Measurements from ENCODE around the gene NCAPG2. TPM values are rescaled to one million over a fixed set of nuclear protein-coding genes. Genes with fewer than 3 reads are reported as not detected.

The NCAPG2 gene
- total RNA-seq, 1 experiment from 2014 or later, result 99.2 TPM

GRCh38 chr7:158704524-158705233 is at the start of gene NCAPG2 (continued):
- TF ChIP-seq E2F4 (CRISPR knock-in tag; IDR thresholded peaks at IDR 0.05; ENCODE audit: borderline replicate concordance, low read depth), result peak; percentile 97
- TF ChIP-seq IRF2 (CRISPR knock-in tag; IDR thresholded peaks at IDR 0.05; ENCODE audit: borderline replicate concordance, low read depth), result no peak
- no peak for TF ChIP-seq ZNF138 (CRISPR knock-in tag; conservative IDR thresholded peaks at IDR 0.05)
- no peak for TF ChIP-seq EMX1 (CRISPR knock-in tag; IDR thresholded peaks at IDR 0.05)
- TF ChIP-seq MAX (CRISPR knock-in tag; IDR thresholded peaks at IDR 0.05), result peak; percentile 68; the same call in 1 of the 2 replicates
- TF ChIP-seq ZNF232 (CRISPR knock-in tag; IDR thresholded peaks at IDR 0.05), result no peak
- no peak for TF ChIP-seq RORB (CRISPR knock-in tag; IDR thresholded peaks at IDR 0.05)
- TF ChIP-seq ZBTB43 (CRISPR knock-in tag; IDR thresholded peaks at IDR 0.05), result peak; percentile 68; the same call in 1 of the 2 replicates
- peak; percentile 82; the same call in 1 of the 2 replicates for TF ChIP-seq FOXP1 (CRISPR knock-in tag; IDR thresholded peaks at IDR 0.05; ENCODE audit: borderline replicate concordance)
- TF ChIP-seq MLX (CRISPR knock-in tag; IDR thresholded peaks at IDR 0.05), result no peak
- peak; percentile 75 for TF ChIP-seq CREM (CRISPR knock-in tag; IDR thresholded peaks at IDR 0.05)
- no peak for TF ChIP-seq FOXJ3 (CRISPR knock-in tag; IDR thresholded peaks at IDR 0.05; ENCODE audit: borderline replicate concordance)
- TF ChIP-seq ZNF532 (CRISPR knock-in tag; IDR thresholded peaks at IDR 0.05; ENCODE audit: borderline replicate concordance), result no peak
- 0 out of 2 replicates have a peak, but pooled peaks have one; percentile 1 for TF ChIP-seq CREB1 (CRISPR knock-in tag; IDR thresholded peaks at IDR 0.05)
- TF ChIP-seq NFE2L1 (CRISPR knock-in tag; IDR thresholded peaks at IDR 0.05), result peak; percentile 61; the same call in 1 of the 2 replicates
- peak; percentile 63; the same call in 1 of the 2 replicates for TF ChIP-seq TEAD1 (CRISPR knock-in tag; IDR thresholded peaks at IDR 0.05)
- TF ChIP-seq SOX15 (CRISPR knock-in tag; IDR thresholded peaks at IDR 0.05), result no peak
- no peak for TF ChIP-seq SMAD3 (CRISPR knock-in tag; IDR thresholded peaks at IDR 0.05; ENCODE audit: borderline replicate concordance)
- TF ChIP-seq ZNF396 (CRISPR knock-in tag; IDR thresholded peaks at IDR 0.05; ENCODE audit: borderline replicate concordance), result no peak
- TF ChIP-seq ATF1 (CRISPR knock-in tag; IDR thresholded peaks at IDR 0.05), result no peak
- no peak; the same call in 1 of the 2 replicates for TF ChIP-seq ZNF423 (CRISPR knock-in tag; IDR thresholded peaks at IDR 0.05)
- TF ChIP-seq ESRRA (CRISPR knock-in tag; IDR thresholded peaks at IDR 0.05; ENCODE audit: borderline replicate concordance), result no peak
- no peak for TF ChIP-seq MXD4 (CRISPR knock-in tag; IDR thresholded peaks at IDR 0.05; ENCODE audit: borderline replicate concordance)
- no peak for TF ChIP-seq CTCF (IDR thresholded peaks at IDR 0.05)
- TF ChIP-seq CDX4 (CRISPR knock-in tag; IDR thresholded peaks at IDR 0.05; ENCODE audit: borderline replicate concordance), result no peak
- no peak for TF ChIP-seq ZNF671 (CRISPR knock-in tag; IDR thresholded peaks at IDR 0.05)

Data from WTC11 (cell line).